Retinal pigment epithelial cell (primary cell): ENCODE measurements around the gene ZNF557.
"Not testable (repeated sequence)": the region's sequence is repeated elsewhere in the genome, so short reads cannot be mapped to it uniquely, and the experiment has no call there.

Source experiments
- DNase-seq: peaks from one replicate; pipeline ENCODE4 v3.0.0-alpha.2; 2010; ENCODE audit warnings: low read depth
- H3K4me3 ChIP-seq: 2 replicates; pipeline ENCODE4 v1.5.1; 2011; ENCODE audit warnings: mild to moderate bottlenecking, low read length, control low read depth, moderate library complexity
- CTCF ChIP-seq: conservative IDR thresholded peaks from 2 replicates; pipeline ENCODE4 v1.5.1; 2011; ENCODE audit warnings: low read depth, low read length, control low read depth, inconsistent platforms

The ZNF557 gene

GRCh38 chr19:7063339-7063738, 6.2 kb upstream of the ZNF557 start:
- no peak for DNase-seq
- no peak for TF ChIP-seq CTCF
- H3K4me3 ChIP-seq = no peak overlapping the region

GRCh38 chr19:7063764-7064418, 5.6 kb upstream of the ZNF557 start:
- no peak overlapping the region for H3K4me3 ChIP-seq
- no peak for DNase-seq
- TF ChIP-seq CTCF = no peak

GRCh38 chr19:7067122-7067521, 2.4 kb upstream of the ZNF557 start:
- not testable (repeated sequence) for H3K4me3 ChIP-seq, DNase-seq
- peak; percentile 34 for TF ChIP-seq CTCF

GRCh38 chr19:7067716-7068115, 1.8 kb upstream of the ZNF557 start:
- no peak for TF ChIP-seq CTCF
- no peak overlapping the region for H3K4me3 ChIP-seq
- peak; percentile 2 for DNase-seq

GRCh38 chr19:7068599-7068998, 904 bp upstream of the ZNF557 start:
- TF ChIP-seq CTCF = no peak
- no peak overlapping the region for H3K4me3 ChIP-seq

GRCh38 chr19:7069904-7070226, 362 bp downstream of the ZNF557 start:
- no peak for DNase-seq
- TF ChIP-seq CTCF = no peak
- H3K4me3 ChIP-seq = peak overlapping the region; percentile 96

More at GRCh38 chr19:7068599-7068998, 904 bp upstream of the ZNF557 start:
- DNase-seq = no peak

- no peak for DNase-seq
- no peak for TF ChIP-seq CTCF
- no peak overlapping the region for H3K4me3 ChIP-seq
Observed at GRCh38 chr19:7072541-7072940, 3.0 kb downstream of the ZNF557 start.
